ENCODE data around the gene PTGDR2.
A peak's percentile ranks its signal among the peaks of the same experiment; 100 is the strongest.

The PTGDR2 gene

GRCh38 chr11:60858731-60859464, 3.1 kb upstream of the PTGDR2 start:
- DNase-seq (ENCODE audit: low spot score) = no peak

- no peak for DNase-seq (ENCODE audit: low spot score)
Observed at GRCh38 chr11:60858236-60858635, 2.5 kb upstream of the PTGDR2 start.

- peak; percentile 44 for DNase-seq (ENCODE audit: low spot score)
Observed at GRCh38 chr11:60857378-60858232, 1.9 kb upstream of the PTGDR2 start.

GRCh38 chr11:60854847-60855725, 664 bp downstream of the PTGDR2 start:
- no peak for DNase-seq (ENCODE audit: low spot score)

GRCh38 chr11:60854140-60854846, 1.5 kb downstream of the PTGDR2 start:
- DNase-seq (ENCODE audit: low spot score) = no peak

- DNase-seq (ENCODE audit: low spot score) = no peak
Observed at GRCh38 chr11:60852982-60853950, 2.5 kb downstream of the PTGDR2 start.

GRCh38 chr11:60852117-60852981, 3.4 kb downstream of the PTGDR2 start:
- no peak for DNase-seq (ENCODE audit: low spot score)

GRCh38 chr11:60851327-60852104, 4.2 kb downstream of the PTGDR2 start:
- no peak for DNase-seq (ENCODE audit: low spot score)

- no peak for DNase-seq (ENCODE audit: low spot score)
Observed at GRCh38 chr11:60849641-60850520, 5.9 kb downstream of the PTGDR2 start.

GRCh38 chr11:60848714-60849151, 7.0 kb downstream of the PTGDR2 start:
- no peak for DNase-seq (ENCODE audit: low spot score)

GRCh38 chr11:60847896-60848295, 7.9 kb downstream of the PTGDR2 start:
- DNase-seq (ENCODE audit: low spot score) = no peak

GRCh38 chr11:60847281-60847680, 8.5 kb downstream of the PTGDR2 start:
- DNase-seq (ENCODE audit: low spot score) = no peak

GRCh38 chr11:60845338-60845737, 10.4 kb downstream of the PTGDR2 start:
- DNase-seq (ENCODE audit: low spot score) = no peak

- no peak for DNase-seq (ENCODE audit: low spot score)
Observed at GRCh38 chr11:60844870-60845221, 10.9 kb downstream of the PTGDR2 start.

GRCh38 chr11:60844045-60844869, 11.5 kb downstream of the PTGDR2 start:
- DNase-seq (ENCODE audit: low spot score) = peak; percentile 50

- DNase-seq (ENCODE audit: low spot score) = no peak
Observed at GRCh38 chr11:60842668-60843600, 12.8 kb downstream of the PTGDR2 start.

Measured in kidney tubule cell (primary cell).